Measurements from ENCODE around the gene YWHAQ.

The YWHAQ gene

DNA sequence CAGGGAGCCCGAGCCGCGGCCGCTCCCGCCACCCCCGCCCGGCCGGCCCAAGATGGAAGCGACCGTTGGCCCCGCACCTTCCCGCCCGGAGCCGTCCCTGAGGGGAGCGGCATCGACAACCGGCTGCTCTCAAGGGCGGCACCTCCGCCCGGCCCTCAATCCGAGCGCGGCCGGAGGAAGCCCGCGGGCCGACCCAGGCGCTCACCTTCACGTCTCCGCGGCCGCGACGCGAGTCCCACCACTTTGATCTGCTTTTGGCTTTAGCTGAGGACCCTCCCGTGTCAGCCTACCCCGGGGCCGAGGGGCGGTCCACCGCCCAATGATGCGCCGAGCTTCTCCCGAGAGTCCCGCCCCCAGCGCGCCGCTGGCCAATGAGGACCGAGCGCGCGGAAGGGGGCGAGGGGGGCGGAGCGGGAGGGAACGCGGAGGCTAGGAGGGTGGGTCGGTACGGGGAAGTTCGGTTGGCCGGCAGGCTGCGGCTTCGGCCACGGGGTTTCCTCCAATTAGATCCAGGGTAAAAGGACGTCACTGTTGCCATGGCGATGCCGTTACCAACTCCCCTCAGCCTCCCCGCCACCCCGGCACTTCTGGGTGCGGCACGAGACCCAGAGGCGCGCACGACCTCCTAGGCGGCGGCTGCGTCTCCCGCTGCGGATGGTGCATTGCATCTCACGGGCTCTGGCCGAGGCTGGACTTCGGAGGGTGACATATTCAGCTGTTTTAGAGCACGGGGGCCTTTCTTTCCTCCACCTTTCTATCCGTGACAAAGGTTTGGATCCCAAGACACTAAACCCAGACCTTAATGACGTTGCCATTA is at the start of gene YWHAQ:
YWHAQ (minus strand) TSS at position 262 of the 817 bp plus-strand sequence. CDS start 545 bp downstream, outside the sequence.
- DNase-seq (ENCODE audit: low spot score), result peak; percentile 99

GRCh38 chr2:9680082-9680481 is 49.3 kb upstream of the YWHAQ start:
- DNase-seq (ENCODE audit: low spot score), result no peak

GRCh38 chr2:9679218-9679617 is 48.4 kb upstream of the YWHAQ start:
- no peak for DNase-seq (ENCODE audit: low spot score)

GRCh38 chr2:9678544-9678943 is 47.7 kb upstream of the YWHAQ start:
- no peak for DNase-seq (ENCODE audit: low spot score)

DNA sequence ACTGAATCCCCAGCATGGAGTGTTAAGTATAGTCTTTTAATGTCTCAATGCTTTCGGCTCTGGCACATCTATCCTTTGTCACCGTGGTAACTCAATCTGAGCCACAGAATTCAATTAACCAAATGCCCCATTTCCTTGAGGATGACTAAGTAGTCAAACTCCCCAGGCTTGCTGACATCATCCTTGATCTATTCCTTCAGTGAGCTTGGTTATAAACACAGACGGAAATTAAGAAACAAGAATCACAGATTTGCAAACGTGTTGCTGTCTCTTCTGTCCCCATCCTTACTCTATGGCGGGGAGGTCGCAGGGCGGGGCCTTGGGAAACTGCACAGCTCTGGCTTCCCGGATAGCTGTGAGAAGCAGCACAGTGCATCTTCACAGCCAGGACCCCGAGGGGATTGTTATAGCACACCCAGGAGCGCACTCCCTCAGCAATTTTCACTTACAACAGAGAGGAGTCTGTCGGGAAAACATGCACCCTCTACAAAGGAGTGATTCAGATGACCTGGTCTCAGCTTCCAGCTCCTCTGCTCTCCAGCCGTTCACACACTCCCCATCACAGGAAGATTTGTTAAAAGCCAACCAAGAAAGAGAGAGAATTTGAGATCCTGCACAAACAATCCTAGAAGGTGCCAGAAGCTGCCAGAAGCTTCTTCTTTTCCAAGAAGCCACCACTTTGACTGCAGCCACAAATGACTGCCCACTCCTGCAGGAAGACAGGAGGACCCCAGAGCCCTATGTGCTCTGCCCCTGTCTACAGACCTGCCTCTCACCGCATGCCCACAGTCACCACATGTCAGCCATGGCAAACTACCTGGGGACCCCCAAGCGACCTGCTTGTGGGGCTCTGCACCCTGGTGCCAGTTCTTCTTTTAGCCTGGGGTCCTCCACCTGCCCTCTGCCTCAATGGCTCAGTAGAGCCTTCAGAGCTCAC is 44.9 kb upstream of the YWHAQ start:
- no peak for DNase-seq (ENCODE audit: low spot score)

DNA sequence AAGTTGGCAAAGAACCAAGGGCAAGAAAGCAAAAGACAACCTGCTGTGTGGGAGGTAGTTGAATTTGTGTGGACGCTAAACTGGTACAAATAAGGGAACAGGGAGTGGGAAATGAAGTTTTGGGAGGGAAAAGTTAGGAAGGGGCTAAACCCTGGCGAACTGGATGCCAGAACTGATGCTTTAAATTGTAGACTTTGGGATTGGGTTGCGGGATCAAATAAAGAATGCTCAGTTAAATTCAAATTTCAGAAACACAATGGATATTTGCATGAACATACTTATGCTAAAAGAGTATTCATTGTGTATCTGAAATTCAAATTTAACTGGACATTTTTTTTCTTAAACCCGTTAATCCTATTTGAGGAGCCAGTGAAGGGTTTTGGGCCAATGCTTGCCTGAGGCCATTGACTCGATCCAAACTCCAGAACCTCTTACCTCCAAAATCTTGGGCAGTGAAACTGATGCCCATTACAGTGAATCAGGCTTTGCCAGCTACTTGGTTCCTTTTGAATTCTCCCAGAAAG is 44.2 kb upstream of the YWHAQ start:
- no peak for DNase-seq (ENCODE audit: low spot score)

DNA sequence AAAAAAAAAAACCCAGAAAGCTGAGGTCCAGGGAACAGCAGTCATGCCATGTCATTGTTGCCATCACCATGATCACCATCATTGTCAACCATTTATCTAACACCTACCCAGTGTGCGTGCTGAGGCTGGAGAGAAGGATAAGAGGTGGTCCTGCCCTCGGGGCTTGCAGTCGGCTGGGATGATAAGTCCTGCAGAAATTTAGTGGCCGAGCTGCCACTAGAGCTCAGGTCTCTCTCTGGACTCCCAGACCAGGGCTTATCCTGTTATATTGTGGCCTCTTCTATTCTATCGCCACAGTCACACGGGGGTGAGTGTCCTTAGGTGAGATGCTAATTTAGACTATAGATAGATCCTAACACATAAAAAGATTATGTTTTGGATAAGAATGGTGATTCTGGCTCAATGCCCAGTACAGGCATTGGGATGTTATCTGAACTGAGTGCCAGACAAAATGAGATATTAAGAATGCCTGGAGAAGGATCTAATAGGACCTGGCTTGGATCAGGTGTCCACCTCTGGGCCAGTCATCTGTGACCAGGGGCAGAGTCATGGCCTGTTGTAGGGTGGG is 43.2 kb upstream of the YWHAQ start:
- no peak for DNase-seq (ENCODE audit: low spot score)

GRCh38 chr2:9668687-9669345 is 38.0 kb upstream of the YWHAQ start:
- DNase-seq (ENCODE audit: low spot score), result no peak

GRCh38 chr2:9667826-9668225 is 37.0 kb upstream of the YWHAQ start:
- DNase-seq (ENCODE audit: low spot score), result no peak

GRCh38 chr2:9666306-9666705 is 35.5 kb upstream of the YWHAQ start:
- no peak for DNase-seq (ENCODE audit: low spot score)

DNA sequence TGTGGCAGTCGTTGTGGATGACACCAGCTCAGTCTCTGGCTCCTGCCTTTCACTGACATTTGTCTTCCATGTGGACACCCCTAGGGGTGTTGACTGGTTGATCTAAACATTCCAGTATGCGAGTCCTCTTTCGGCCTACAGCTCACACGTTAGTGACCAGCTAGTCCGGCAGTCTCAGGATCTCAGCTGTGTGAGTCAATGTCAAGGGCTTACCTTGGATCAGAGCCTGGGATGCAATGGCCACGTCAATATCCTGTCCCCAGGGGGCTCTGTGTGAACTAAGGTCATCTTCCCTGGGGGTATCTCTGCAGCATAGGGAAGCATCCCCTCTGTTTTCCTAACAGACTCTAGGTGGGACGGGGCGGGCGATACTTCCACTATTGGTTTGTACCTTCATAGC is 35.1 kb upstream of the YWHAQ start:
- DNase-seq (ENCODE audit: low spot score), result no peak

GRCh38 chr2:9664365-9664764 is 33.6 kb upstream of the YWHAQ start:
- no peak for DNase-seq (ENCODE audit: low spot score)

GRCh38 chr2:9663008-9663879 is 32.4 kb upstream of the YWHAQ start:
- no peak for DNase-seq (ENCODE audit: low spot score)

GRCh38 chr2:9661261-9661660 is 30.5 kb upstream of the YWHAQ start:
- no peak for DNase-seq (ENCODE audit: low spot score)

DNA sequence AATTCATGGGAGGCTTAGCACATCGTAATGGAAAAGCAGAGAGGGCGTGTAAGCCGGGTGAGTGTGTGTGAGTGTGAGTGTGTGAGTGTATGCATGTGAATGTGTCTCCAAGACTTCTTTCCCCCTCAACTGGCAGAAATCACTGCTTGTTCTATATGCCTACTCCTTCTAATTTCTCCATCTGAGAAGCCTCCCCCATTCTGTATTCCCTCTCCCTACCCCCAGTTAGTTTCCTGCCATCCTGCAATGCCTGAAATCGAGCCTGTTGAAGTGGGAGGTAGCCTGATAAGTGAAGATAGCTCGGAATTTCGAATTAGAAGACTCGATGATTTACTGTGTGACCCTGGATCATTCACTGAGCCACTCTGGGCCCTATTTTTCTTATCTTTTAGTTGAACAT is 30.0 kb upstream of the YWHAQ start:
- DNase-seq (ENCODE audit: low spot score), result no peak

- DNase-seq (ENCODE audit: low spot score), result no peak
Measured at GRCh38 chr2:9660154-9660553, 29.4 kb upstream of the YWHAQ start.

DNA sequence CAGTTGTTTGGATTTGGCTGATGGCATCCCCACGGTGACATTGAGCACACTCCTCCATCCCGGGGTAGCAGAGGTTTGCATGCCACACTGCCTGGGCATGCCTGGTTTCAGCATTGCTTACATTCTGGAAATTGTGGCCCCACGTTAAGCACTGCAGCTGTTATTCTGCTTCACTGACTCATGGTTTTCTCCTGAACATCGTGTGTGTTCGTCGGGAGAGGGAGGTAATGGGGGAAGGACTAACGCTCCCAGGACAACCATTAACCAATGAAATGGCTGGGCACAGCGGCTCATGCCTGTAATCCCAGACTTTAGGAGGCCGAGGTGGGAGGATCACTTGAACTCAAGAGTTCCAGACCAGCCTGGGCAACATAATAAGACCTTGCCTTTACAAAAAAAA is 28.2 kb upstream of the YWHAQ start:
- no peak for DNase-seq (ENCODE audit: low spot score)

GRCh38 chr2:9657731-9658130 is 26.9 kb upstream of the YWHAQ start:
- no peak for DNase-seq (ENCODE audit: low spot score)

- no peak for DNase-seq (ENCODE audit: low spot score)
Measured at GRCh38 chr2:9657083-9657482, 26.3 kb upstream of the YWHAQ start.

DNA sequence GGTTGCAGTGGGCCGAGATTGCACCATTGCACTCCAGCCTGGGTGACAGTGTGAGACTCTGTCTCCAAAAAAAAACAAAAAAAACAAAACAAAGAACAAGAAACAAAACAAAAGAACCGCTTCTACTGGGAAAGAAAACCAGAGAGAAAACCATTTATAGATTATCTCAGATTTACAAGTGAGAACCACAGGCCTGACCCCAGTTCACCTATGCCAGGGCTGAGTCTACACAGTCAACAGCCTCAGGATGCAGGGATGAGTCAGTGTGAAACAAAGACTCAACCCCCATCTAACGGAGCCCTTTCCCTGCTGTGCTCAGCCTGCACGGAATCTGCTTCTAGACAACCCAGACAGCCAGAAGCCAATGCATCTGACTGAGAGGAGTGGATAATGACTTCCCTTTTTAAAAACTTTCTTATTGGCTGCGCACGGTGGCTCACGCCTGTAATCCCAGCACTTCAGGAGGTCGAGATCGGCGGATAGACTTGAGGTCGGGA is 25.5 kb upstream of the YWHAQ start:
- DNase-seq (ENCODE audit: low spot score), result peak; percentile 97

Data from activated CD4-positive, alpha-beta T cell treated with anti-CD3 and anti-CD28 coated beads, Interleukin-2, Interleukin-4, amounts not matched to agents 100 ng/mL and 50 ng/mL, durations not matched to agents 16 hours and 8 hours (primary cell).